HAP-1 (cell line): ENCODE data around the gene SUMF2.
"Not testable (repeated sequence)": the region's sequence is repeated elsewhere in the genome, so short reads cannot be mapped to it uniquely, and the experiment has no call there.

Experiments
- DNase-seq, 2 experiments: peaks; one replicate each; pipeline ENCODE4 v3.0.0-alpha.2; 2016 to 2020; ENCODE audit warnings: low spot score in 2 of 2
- H3K27me3 ChIP-seq: fragments of 250-450 bp; sonication (Bioruptor Pico); 2 replicates; pipeline ENCODE4 v1.5.1; 2020; ENCODE audit warnings: low read depth, mild to moderate bottlenecking, moderate library complexity
- H3K36me3 ChIP-seq: fragments of 250-450 bp; sonication (Bioruptor Pico); replicated peaks from 2 replicates; pipeline ENCODE4 v1.5.1; 2020; ENCODE audit warnings: mild to moderate bottlenecking
- H3K4me1 ChIP-seq: fragments of 250-450 bp; sonication (Bioruptor Pico); 2 replicates; pipeline ENCODE4 v1.5.1; 2020; ENCODE audit warnings: mild to moderate bottlenecking
- H3K4me3 ChIP-seq: fragments of 250-450 bp; sonication (Bioruptor Pico); 2 replicates; pipeline ENCODE4 v1.5.1; 2020; ENCODE audit warnings: mild to moderate bottlenecking, moderate library complexity
- H3K9me3 ChIP-seq: fragments of 250-450 bp; sonication (Bioruptor Pico); 2 replicates; pipeline ENCODE4 v1.5.1; 2020; ENCODE audit warnings: mild to moderate bottlenecking, moderate library complexity
- in situ Hi-C: fragments of 300-500 bp; cut with MboI; formaldehyde crosslinking; loops from 3 replicates; pipeline ENCODE4 v1.14.3; 2020; ENCODE audit warnings: low sequenced_read_pairs, inconsistent platforms, mixed read lengths

SUMF2 gene

GRCh38 chr7:56047446-56048116, 16.5 kb upstream of the SUMF2 start:
- in situ Hi-C loops, H3K27me3 ChIP-seq, H3K4me3 ChIP-seq, H3K36me3 ChIP-seq, H3K9me3 ChIP-seq, DNase-seq: not testable (repeated sequence)
- peaks cover 36% of the 10 kb centered on the region for H3K4me1 ChIP-seq

GRCh38 chr7:56048245-56048644, 15.8 kb upstream of the SUMF2 start:
- Histone ChIP-seq H3K27me3 (no peaks in the 10 kb centered on the region), H3K4me1 (peaks cover 39% of the 10 kb centered on the region), H3K9me3 (no peaks in the 10 kb centered on the region), H3K4me3 (no peak overlapping the region), H3K36me3 (peaks cover 12% of the 10 kb centered on the region)
- in situ Hi-C loops, result no loop called here
- DNase-seq, result no peak

DNA sequence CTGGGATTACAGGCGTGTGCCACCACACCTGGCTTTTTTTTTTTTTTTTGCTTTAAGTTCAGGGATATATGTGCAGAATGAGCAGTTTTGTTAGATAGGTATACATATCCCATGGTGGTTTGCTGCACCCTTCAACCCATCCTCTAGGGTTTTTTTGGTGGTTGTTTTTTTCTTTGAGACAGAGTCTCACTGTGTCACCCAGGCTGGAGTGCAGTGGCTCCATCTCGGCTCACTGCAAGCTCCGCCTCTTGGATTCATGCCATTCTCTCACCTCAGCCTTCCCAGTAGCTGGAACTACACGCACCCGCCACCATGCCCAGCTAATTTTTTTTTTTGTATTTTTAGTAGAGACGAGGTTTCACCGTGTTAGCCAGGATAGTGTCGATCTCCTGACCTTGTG, 15.3 kb upstream of the SUMF2 start:
- peaks cover 17% of the 10 kb centered on the region for H3K36me3 ChIP-seq
- in situ Hi-C loops, H3K9me3 ChIP-seq, H3K4me3 ChIP-seq, H3K27me3 ChIP-seq: not testable (repeated sequence)
- peak; percentile 19 to 79 for DNase-seq
- peaks cover 43% of the 10 kb centered on the region for H3K4me1 ChIP-seq

DNA sequence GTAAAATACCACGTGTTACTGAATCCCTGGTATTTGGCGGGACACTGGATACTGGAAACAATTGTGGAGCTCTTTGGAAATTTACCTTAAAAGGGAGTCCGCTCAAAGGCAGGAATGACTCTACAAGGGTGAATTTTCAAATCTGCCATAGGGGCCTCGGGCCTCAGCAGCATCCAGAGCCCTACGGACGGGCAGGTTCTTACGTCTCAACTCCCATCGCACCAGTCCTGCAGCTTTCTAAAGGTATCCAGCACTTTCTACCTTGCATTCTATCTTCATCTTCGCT, 13.1 kb upstream of the SUMF2 start:
- H3K36me3 ChIP-seq, result peaks cover 39% of the 10 kb centered on the region
- peak overlapping the region; percentile 87 for H3K4me3 ChIP-seq
- no peaks in the 10 kb centered on the region for H3K27me3 ChIP-seq
- no peak for DNase-seq
- peaks cover 57% of the 10 kb centered on the region for H3K4me1 ChIP-seq
- in situ Hi-C loops, result no loop called here
- H3K9me3 ChIP-seq, result no peaks in the 10 kb centered on the region

- in situ Hi-C loops, result no loop called here
- no peaks in the 10 kb centered on the region for H3K27me3 ChIP-seq
- H3K4me1 ChIP-seq, result peaks cover 51% of the 10 kb centered on the region
- DNase-seq, result peak; percentile 94 to 97
- peaks cover 44% of the 10 kb centered on the region for H3K36me3 ChIP-seq
- peak within 1 kb of the TSS; percentile 87 for H3K4me3 ChIP-seq
- H3K9me3 ChIP-seq, result no peaks in the 10 kb centered on the region
These were observed 12.5 kb upstream of the SUMF2 start, which contains the start of the genes CCT6A and PSPH for GRCh38 chr7:56051339-56052191. CCT6A (plus strand) TSS chr7:56051765; CDS start chr7:56051849, 84 bp downstream. PSPH (minus strand) TSS chr7:56051444; CDS start chr7:56021212, 30,232 bp downstream.

- Histone ChIP-seq H3K4me3 (peak overlapping the region; percentile 87), H3K9me3 (no peaks in the 10 kb centered on the region), H3K4me1 (peaks cover 39% of the 10 kb centered on the region), H3K36me3 (peaks cover 60% of the 10 kb centered on the region), H3K27me3 (no peaks in the 10 kb centered on the region)
- no peak for DNase-seq
- in situ Hi-C loops, result no loop called here
These were observed 10.7 kb upstream of the SUMF2 start for GRCh38 chr7:56053379-56053778.

DNA sequence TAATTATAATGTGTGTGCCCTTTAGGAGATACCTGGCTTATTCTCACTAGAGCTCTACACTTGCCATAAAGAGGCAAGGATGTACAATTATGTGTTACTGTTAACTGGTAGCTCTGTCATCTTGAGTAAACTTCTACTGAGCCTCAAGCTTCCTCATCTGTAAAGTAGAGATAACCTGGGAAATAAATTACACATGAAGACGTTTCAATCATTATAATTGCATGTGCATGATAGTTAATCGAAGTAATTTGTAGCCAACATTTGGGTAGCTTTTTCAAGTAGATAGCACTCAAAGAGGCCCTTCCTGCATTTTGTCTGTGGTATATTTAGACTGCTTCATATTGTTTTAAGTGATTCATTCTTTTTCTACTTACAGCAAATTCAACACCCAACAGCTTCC, 10.1 kb upstream of the SUMF2 start:
- in situ Hi-C loops, result no loop called here
- H3K4me3 ChIP-seq, result peak overlapping the region; percentile 87
- H3K36me3 ChIP-seq, result peaks cover 66% of the 10 kb centered on the region
- no peaks in the 10 kb centered on the region for H3K27me3 ChIP-seq
- H3K9me3 ChIP-seq, result no peaks in the 10 kb centered on the region
- peaks cover 33% of the 10 kb centered on the region for H3K4me1 ChIP-seq
- DNase-seq, result no peak

DNA sequence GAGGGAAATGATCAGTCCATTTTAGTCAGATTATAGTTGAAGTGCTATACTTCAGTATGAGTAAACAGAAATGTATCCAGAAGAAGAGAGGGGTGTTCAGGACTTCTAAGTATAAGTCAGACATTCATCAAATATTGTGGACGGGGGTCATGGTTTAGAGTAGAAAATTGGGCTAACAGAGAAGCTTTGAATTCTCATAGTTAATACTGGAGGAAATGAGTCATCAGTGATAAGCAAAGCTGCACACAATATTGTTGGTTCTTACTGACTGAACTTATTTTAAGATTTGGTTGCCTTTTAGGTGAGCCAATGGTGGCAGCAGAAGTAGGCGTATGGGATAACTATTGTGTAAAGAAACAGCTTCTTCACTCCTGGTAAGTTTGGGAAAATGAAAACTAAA, 1.7 kb upstream of the SUMF2 start:
- in situ Hi-C loops, result loop anchor here (5.0 kb wide), 1 partner anchor 40 kb away; no protein-coding TSS in a partner anchor
- DNase-seq, result no peak
- Histone ChIP-seq H3K4me1 (peaks cover 8% of the 10 kb centered on the region), H3K36me3 (peaks cover 64% of the 10 kb centered on the region), H3K9me3 (no peaks in the 10 kb centered on the region), H3K4me3 (no peak overlapping the region), H3K27me3 (no peaks in the 10 kb centered on the region)

- no peak for DNase-seq
- H3K4me3 ChIP-seq, result no peak overlapping the region
- no peaks in the 10 kb centered on the region for H3K27me3 ChIP-seq
- no peaks in the 10 kb centered on the region for H3K9me3 ChIP-seq
- peaks cover 53% of the 10 kb centered on the region for H3K36me3 ChIP-seq
- in situ Hi-C loops, result loop anchor here (5.0 kb wide), 1 partner anchor 41 kb away; no protein-coding TSS in a partner anchor
- peaks cover 8% of the 10 kb centered on the region for H3K4me1 ChIP-seq
These were observed 595 bp upstream of the SUMF2 start for GRCh38 chr7:56063500-56063881.

DNA sequence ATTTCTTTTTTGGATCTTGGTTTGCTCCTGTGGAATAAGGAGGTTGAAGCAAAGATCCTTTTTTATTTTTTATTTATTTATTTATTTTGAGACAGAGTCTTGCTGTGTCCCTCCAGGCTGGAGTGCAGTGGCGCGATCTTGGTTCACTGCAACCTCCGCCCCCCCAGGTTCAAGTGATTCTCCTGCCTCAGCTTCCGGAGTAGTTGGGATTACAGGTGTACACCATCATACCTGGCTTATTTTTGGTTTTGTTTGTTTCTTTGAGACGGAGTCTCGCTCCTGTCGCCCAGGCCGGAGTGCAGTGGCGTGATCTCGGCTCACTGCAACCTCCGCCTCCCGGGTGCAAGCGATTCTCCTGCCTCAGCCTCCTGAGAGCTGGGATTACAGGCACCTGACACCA, 2.3 kb downstream of the SUMF2 start:
- in situ Hi-C loops, H3K4me3 ChIP-seq, H3K27me3 ChIP-seq, DNase-seq, H3K4me1 ChIP-seq, H3K9me3 ChIP-seq: not testable (repeated sequence)
- peaks cover 52% of the 10 kb centered on the region for H3K36me3 ChIP-seq

DNA sequence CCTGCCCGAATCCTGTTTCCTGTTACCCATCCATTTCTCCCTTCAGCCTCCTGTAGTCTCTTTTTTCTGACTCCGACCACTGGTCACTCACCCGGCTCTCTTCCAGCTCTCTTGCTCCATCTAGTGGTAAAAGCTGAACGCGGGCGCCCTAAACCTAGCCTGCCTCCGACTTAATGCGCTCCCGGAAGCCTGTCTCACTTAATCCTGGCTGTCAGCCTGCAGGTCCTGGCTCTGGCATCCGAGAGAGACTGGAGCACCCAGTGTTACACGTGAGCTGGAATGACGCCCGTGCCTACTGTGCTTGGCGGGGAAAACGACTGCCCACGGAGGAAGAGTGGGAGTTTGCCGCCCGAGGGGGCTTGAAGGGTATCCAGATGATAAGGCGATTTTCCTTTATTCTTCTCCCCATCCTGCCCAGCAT, 10.3 kb downstream of the SUMF2 start:
- Histone ChIP-seq H3K9me3 (no peaks in the 10 kb centered on the region), H3K36me3 (peaks cover 46% of the 10 kb centered on the region), H3K27me3 (no peaks in the 10 kb centered on the region), H3K4me3 (no peak overlapping the region), H3K4me1 (no peaks in the 10 kb centered on the region)
- in situ Hi-C loops, result loop anchor here (10.0 kb wide), 1 partner anchor 430 kb away; no protein-coding TSS in a partner anchor
- DNase-seq, result peak; percentile 71 to 85

DNA sequence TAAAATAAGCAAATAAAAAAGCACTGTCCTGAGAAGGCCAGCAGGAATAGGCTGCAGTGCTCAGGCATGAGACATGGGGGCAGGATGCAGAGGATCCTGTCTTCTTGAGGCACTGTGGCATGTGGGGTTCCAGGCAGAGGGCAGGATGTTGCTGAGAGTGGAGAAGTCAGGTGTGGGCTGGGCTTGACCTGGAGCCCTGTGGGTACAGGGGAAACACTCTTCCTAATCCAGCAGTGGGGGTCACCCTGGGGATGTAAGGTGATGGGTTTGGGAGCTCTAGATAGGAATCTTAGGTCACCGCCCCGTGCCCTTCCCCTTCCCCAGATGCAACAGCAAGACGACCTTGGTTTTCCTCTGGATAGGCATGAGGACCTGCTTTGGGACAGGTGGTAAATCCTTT, 13.6 kb downstream of the SUMF2 start:
- peaks cover 31% of the 10 kb centered on the region for H3K36me3 ChIP-seq
- in situ Hi-C loops, result loop anchor here (10.0 kb wide), 1 partner anchor 433 kb away; no protein-coding TSS in a partner anchor

DNA sequence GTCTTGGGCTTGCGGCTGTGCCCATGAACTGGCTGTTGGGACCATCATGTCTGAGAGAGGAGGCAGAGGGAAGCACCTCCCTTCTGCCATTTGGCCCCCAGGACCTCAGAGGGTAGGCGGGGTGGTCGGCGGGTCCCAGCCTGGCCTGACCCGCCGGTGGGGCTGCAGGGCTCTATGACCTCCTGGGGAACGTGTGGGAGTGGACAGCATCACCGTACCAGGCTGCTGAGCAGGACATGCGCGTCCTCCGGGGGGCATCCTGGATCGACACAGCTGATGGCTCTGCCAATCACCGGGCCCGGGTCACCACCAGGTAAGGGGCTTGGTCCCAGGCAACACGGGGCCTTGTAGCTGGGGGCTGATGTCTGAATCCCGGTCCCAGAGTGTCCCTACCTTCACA, 14.1 kb downstream of the SUMF2 start:
- no peak overlapping the region for H3K4me3 ChIP-seq
- H3K27me3 ChIP-seq, result no peaks in the 10 kb centered on the region
- in situ Hi-C loops, result loop anchor here (10.0 kb wide), 1 partner anchor 433 kb away; no protein-coding TSS in a partner anchor
- peaks cover 27% of the 10 kb centered on the region for H3K36me3 ChIP-seq
- no peak for DNase-seq
- no peaks in the 10 kb centered on the region for H3K9me3 ChIP-seq
- H3K4me1 ChIP-seq, result no peaks in the 10 kb centered on the region

More for the DNA sequence above, 13.6 kb downstream of the SUMF2 start:
- H3K27me3 ChIP-seq, result no peaks in the 10 kb centered on the region
- no peaks in the 10 kb centered on the region for H3K4me1 ChIP-seq
- DNase-seq, result no peak
- no peaks in the 10 kb centered on the region for H3K9me3 ChIP-seq
- H3K4me3 ChIP-seq, result no peak overlapping the region
